HTR-8/SVneo (cell line): ENCODE data around the gene SNX30.
A peak's percentile ranks its signal among the peaks of the same experiment; 100 is the strongest.

Experiments used
- DNase-seq: peaks from one replicate; pipeline ENCODE4 v3.0.0; 2011; ENCODE audit warnings: low spot score, mixed read lengths; ENCODE audit not compliant: insufficient read length
- FAIRE-seq: peaks from 2 replicates; lab custom pipeline; 2011; peaks lifted over from hg19 to GRCh38; lab: Jason Lieb, UNC

SNX30 gene

GRCh38 chr9:112911736-112912135, 161.2 kb downstream of the SNX30 start:
- FAIRE-seq: no peak

DNA sequence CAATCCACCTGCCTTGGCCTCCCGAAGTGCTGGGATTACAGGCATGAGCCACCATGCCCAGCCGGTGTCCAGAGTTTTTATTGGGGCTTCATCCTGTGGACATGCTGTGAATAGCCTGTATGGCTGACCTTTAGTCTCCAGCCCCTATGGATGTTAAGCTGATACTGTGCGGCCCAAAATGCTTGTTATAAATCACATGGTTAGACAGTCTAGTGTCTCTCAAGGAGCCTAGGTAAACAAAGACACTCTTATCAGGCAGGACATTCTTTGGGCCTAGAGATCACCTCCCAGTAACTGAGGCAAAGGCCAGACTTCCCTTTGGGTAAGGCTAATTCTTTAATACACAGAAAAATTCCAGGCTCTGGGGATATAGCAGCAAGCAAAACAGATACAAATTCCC, 162.1 kb downstream of the SNX30 start:
- DNase-seq (no peak), FAIRE-seq (no peak)

More at GRCh38 chr9:112911736-112912135, 161.2 kb downstream of the SNX30 start:
- DNase-seq: no peak

DNA sequence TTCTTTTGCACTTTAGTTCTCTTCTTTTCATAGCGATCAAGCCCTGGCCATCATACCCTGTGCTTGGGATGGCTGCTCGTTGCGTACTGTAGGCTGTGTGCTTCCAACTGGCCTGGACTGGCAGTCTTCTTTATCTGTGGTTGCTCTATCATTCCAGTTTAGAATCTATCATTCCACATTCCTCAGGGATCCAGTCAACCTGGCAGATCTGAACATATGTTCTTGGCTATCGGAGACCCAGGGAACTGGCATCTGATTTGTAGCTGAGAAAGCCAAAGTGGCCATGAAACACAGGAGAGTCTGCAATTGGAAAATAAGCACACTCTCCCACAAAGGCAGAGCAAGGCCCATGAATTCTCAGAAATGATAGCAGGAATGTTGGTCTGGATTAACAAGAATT, 162.8 kb downstream of the SNX30 start:
- DNase-seq (no peak), FAIRE-seq (no peak)

- FAIRE-seq (no peak), DNase-seq (no peak)
Observed at GRCh38 chr9:112914524-112914923, 164.0 kb downstream of the SNX30 start.

DNA sequence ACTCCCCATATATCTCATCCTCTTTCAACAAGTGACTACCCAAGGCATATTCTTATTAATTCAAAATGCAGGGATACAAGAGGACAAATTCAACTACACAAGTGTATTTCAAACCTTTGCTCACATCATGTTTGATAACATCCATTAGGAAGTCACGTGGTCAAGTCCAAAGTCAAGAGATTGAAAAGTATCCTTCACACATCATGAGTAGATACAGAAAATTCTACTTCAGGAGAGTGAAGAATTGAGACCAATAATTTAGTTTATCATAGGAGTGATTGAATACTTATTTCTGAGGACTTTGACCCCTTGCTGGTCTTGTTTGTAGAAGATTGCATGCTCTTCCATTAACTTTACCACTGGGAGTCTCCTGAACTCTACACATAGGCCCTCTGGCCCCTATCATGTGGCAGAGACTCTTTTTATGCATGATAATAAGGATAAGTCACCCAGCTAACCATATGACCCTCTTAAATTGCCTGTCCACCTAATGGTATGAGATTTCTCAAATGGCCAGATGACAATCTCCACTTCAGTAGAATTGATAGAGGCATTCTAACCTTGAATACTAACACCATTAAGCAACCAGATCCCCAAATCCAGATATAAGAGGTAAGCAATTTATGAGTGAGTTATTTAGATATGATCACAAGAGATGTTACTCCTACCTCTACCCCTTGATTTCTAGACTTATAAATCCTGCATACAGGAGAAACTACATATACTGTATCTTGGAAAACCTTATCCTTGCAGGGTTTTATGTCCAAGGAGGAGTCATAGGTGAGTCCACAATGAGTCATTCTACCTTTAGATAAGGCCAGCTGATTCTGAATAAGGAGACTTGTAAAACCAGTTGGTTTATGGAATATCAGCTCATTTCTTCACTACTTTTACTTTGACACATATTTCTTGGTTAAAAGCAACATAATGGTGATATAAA, 166.8 kb downstream of the SNX30 start:
- FAIRE-seq: no peak
- no peak for DNase-seq

- FAIRE-seq (no peak), DNase-seq (no peak)
Observed at GRCh38 chr9:112917987-112918362, 167.4 kb downstream of the SNX30 start.

DNA sequence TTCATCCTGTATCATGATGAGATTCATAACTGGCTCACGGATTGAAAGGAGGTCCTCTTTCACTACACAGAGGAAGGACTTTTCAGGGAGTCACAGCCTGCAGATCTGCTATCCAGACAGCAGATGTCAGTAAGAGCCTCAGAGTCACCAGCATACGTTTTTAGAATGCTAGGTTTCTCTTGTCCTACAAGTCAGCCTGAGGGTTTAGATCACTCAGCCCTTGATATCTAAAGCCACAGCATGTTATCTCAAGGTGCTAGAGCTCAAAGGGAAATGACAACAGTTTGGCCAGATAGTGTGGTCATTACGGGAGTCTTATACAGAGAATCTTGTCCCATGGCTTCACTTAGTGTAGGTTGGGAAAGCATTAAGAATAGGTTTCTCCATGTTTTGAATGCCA, 171.0 kb downstream of the SNX30 start:
- DNase-seq: peak; percentile 19
- no peak for FAIRE-seq
